Measurements from ENCODE around the gene ADAP1. TPM values are rescaled to one million over a fixed set of nuclear protein-coding genes. Genes with fewer than 3 reads are reported as not detected.

Gene ADAP1
- total RNA-seq, 2 experiments from 2014 or later: 2.4 to 7.0 TPM

GRCh38 chr7:856444-857095 lies 97.9 kb downstream of the ADAP1 start:
- CTCF ChIA-PET (ENCODE audit: unreplicated experiment): no interaction called here
- no peaks in the 10 kb centered on the region for H3K4me1 ChIP-seq (ENCODE audit: insufficient read depth, low read length, poor library complexity, severe bottlenecking)
- no peak for DNase-seq (ENCODE audit: low spot score)
- BruUV-seq (replicated peaks): no TSS peak
- H3K9me3 ChIP-seq (ENCODE audit: low read length): no peaks in the 10 kb centered on the region
- no peak for TF ChIP-seq EZH2phosphoT487 (IDR thresholded peaks at IDR 0.05; ENCODE audit: borderline replicate concordance, low read depth, low read length)
- TF ChIP-seq CTCF (conservative IDR thresholded peaks at IDR 0.05; ENCODE audit: low read length): no peak
- H3K27ac ChIP-seq (ENCODE audit: low read depth, low read length, poor library complexity, severe bottlenecking): no peak overlapping the region
- H3K4me3 ChIP-seq (ENCODE audit: low read depth, low read length, poor library complexity, severe bottlenecking): no peak overlapping the region
- no peak overlapping the region for H3K4me2 ChIP-seq (ENCODE audit: low read length)
- intact Hi-C loops (cut with micrococcal nuclease; ENCODE audit: unreplicated experiment): no loop called here
- no peak overlapping the region for H2AFZ ChIP-seq (ENCODE audit: low read length)
- H4K20me1 ChIP-seq (ENCODE audit: insufficient read depth, low read length): no peaks in the 10 kb centered on the region
- no peaks in the 10 kb centered on the region for H3K9me2 ChIP-seq (ENCODE audit: insufficient read depth, low read length)
- POLR2A ChIA-PET: no interaction called here
- no peaks in the 10 kb centered on the region for H3K79me2 ChIP-seq (ENCODE audit: insufficient read depth, low read depth, low read length)
- peaks cover 76% of the 10 kb centered on the region for H3K36me3 ChIP-seq (ENCODE audit: insufficient read depth, low read length)

DNA sequence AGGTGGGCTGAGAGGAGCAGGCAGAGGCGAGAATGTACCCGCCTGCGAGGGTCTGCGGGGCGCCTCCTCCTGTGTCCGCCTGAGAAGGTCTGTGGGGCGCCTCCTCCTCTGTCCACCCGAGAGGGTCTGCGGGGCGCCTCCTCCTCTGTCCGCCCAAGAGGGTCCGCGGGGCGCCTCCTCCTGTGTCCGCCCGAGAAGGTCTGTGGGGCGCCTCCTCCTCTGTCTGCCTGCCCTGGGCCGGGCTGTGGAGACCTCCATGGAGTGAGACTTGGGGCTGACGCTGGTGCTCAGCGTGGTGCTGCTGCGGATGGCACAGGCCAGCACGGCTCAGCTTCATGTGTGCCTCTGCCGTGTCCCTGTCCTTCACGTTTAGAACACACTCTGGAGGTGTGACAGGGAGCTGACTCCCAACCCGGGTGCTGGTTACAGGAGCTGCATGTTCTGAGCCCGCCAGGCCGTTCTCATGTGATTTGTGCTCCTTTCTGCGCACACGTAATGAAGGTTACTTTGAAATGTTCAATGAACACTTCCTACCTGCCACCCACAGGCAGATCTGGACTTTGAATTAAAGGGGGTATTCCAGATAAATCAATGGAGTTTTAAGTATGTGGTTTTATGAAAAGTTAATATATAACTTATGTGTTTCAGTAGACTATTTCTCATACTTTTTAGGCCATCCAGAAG lies 98.7 kb downstream of the ADAP1 start:
- POLR2A ChIA-PET: no interaction called here
- H3K27ac ChIP-seq (ENCODE audit: low read depth, low read length, poor library complexity, severe bottlenecking): no peak overlapping the region
- H3K4me3 ChIP-seq (ENCODE audit: low read depth, low read length, poor library complexity, severe bottlenecking): no peak overlapping the region
- CTCF ChIA-PET (ENCODE audit: unreplicated experiment): no interaction called here
- no peaks in the 10 kb centered on the region for H3K9me2 ChIP-seq (ENCODE audit: insufficient read depth, low read length)
- intact Hi-C loops (cut with micrococcal nuclease; ENCODE audit: unreplicated experiment): no loop called here
- no peaks in the 10 kb centered on the region for H3K9me3 ChIP-seq (ENCODE audit: low read length)
- peaks cover 68% of the 10 kb centered on the region for H3K36me3 ChIP-seq (ENCODE audit: insufficient read depth, low read length)
- no peak for TF ChIP-seq EZH2phosphoT487 (IDR thresholded peaks at IDR 0.05; ENCODE audit: borderline replicate concordance, low read depth, low read length)
- TF ChIP-seq CTCF (conservative IDR thresholded peaks at IDR 0.05; ENCODE audit: low read length): no peak
- no peak overlapping the region for H3K4me2 ChIP-seq (ENCODE audit: low read length)
- H4K20me1 ChIP-seq (ENCODE audit: insufficient read depth, low read length): no peaks in the 10 kb centered on the region
- no TSS peak for BruUV-seq (replicated peaks)
- H3K4me1 ChIP-seq (ENCODE audit: insufficient read depth, low read length, poor library complexity, severe bottlenecking): no peaks in the 10 kb centered on the region
- no peak overlapping the region for H2AFZ ChIP-seq (ENCODE audit: low read length)
- no peaks in the 10 kb centered on the region for H3K79me2 ChIP-seq (ENCODE audit: insufficient read depth, low read depth, low read length)
- no peak for DNase-seq (ENCODE audit: low spot score)

Data from OCI-LY7 (cell line).